HCT116 (cell line): ENCODE measurements around the gene GFM1.

Source experiments
- POLR2A ChIP-seq: IDR thresholded peaks from 2 replicates; pipeline ENCODE4 v1.7.0; 2011; ENCODE audit warnings: borderline replicate concordance; ENCODE audit not compliant: insufficient read depth, insufficient read length; ENCODE audit errors: extremely low read depth
- SP1 ChIP-seq: IDR thresholded peaks from 2 replicates; pipeline ENCODE4 v1.6.1; 2012; ENCODE audit warnings: low read depth
- TF ChIP-seq, protein P1 (sequence below), 3 experiments: fragments of 200-600 bp in 1 of 3; sonication (generic) in 1 of 3; IDR thresholded peaks in 2 of 3; conservative IDR thresholded peaks in 1 of 3; 2 replicates each; pipeline ENCODE4 v1.5.1; 2012 to 2017; ENCODE audit warnings: low read depth in 2 of 3, low read length in 2 of 3, antibody characterized with exemption in 1 of 3, borderline replicate concordance in 1 of 3, control low read depth in 1 of 3, mild to moderate bottlenecking in 1 of 3, mixed read lengths in 1 of 3, mixed run types in 1 of 3, moderate library complexity in 1 of 3; ENCODE audit not compliant: insufficient read depth in 1 of 3

DNA sequence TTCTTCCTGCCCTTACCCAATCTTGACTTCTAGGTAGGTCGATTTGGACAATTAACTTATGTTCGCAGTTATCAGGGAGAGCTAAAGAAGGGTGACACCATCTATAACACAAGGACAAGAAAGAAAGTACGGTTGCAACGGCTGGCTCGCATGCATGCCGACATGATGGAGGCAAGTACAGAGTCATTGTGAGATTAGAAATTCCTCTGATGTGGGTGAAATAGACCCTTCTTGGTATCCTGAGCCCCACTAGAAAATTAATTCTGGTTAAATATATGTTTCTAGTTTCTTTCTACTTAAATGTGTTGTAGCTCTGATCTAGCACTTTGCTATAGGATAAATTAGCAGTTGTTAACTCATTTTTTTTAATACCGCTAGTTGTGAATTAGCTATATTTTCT is 14.6 kb downstream of the GFM1 start:
- TF ChIP-seq SP1, result no peak
- TF ChIP-seq POLR2A, result no peak
- TF ChIP-seq, protein P1, sequence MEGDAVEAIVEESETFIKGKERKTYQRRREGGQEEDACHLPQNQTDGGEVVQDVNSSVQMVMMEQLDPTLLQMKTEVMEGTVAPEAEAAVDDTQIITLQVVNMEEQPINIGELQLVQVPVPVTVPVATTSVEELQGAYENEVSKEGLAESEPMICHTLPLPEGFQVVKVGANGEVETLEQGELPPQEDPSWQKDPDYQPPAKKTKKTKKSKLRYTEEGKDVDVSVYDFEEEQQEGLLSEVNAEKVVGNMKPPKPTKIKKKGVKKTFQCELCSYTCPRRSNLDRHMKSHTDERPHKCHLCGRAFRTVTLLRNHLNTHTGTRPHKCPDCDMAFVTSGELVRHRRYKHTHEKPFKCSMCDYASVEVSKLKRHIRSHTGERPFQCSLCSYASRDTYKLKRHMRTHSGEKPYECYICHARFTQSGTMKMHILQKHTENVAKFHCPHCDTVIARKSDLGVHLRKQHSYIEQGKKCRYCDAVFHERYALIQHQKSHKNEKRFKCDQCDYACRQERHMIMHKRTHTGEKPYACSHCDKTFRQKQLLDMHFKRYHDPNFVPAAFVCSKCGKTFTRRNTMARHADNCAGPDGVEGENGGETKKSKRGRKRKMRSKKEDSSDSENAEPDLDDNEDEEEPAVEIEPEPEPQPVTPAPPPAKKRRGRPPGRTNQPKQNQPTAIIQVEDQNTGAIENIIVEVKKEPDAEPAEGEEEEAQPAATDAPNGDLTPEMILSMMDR (IDR thresholded peaks at IDR 0.05 in 2 of 3, conservative IDR thresholded peaks at IDR 0.05 in 1 of 3; ENCODE audit: borderline replicate concordance in 1 of 3, insufficient read depth in 1 of 3, low read depth in 2 of 3, low read length in 2 of 3), result no peak
